Stimulated activated CD8-positive, alpha-beta memory T cell treated with anti-CD3 and anti-CD28 coated beads, Interleukin-15, amount 100 ng/mL, for 48 hours (primary cell): ENCODE results near the gene CNNM1.

Experiments used
- DNase-seq, 2 donors: peaks; one replicate each; pipeline ENCODE4 v3.0.0-alpha.2; 2020; ENCODE audit warnings: low read depth in 2 of 2

Gene CNNM1

DNA sequence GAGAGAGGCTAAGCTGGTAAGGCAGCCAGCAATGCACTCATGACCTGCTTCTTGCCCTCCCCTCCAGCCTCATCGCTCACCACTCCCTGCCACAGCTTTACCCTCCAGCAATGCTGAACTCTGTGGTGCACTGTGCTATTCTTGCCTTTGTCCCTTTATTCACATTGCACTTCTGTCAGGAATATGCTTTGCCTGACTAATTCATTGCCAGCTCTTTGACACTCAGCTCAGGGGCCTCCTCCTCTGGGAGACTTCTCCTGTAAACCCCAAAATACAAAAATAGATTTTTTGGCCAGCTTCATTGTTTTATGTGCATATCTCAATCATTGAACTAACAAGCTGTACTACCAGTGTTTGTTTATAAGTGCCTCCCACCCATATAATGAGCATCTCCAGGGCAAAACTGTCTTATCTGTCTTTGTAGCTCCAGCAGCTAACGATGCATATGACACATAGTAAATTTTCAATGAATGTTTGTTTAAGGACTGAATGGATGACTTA, 8.2 kb downstream of the CNNM1 start:
- DNase-seq: no peak

DNA sequence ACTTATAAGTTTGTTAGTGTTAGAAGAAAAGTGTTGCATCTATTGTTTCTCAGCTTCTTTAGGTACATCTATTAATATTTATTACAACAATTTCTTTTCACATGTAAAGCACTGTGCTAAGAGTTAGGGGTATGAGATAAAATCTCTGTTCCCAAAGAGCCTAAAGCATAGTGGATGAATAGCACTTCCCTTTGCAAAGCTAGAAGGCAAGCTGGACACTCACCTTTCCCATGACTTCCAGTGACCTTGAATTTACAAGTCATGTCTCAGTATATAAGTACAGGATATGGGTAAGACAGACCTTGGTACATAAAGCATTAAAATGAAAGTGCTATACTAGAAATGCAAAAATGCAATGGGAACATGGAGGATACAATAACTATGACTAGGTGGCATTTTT, 8.7 kb downstream of the CNNM1 start:
- DNase-seq: no peak

DNA sequence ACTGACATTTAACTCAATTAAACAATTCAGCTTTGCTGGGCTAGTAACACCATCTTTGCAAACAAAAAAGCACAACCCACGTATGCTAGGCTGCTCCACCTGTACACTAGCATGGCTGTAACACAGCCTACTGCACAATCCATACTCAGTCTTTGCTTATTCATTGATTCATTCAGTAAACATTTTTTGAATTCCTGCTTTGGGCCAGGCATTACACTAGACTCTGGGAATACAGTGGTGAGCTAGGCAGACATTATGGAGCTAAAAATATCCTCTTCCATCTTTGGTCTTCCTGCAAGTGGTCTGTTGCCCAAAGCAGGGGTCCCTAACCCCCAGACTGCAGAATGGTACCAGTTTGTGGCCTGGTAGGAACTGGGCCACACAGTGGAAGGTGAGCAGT, 9.9 kb downstream of the CNNM1 start:
- DNase-seq: no peak

DNA sequence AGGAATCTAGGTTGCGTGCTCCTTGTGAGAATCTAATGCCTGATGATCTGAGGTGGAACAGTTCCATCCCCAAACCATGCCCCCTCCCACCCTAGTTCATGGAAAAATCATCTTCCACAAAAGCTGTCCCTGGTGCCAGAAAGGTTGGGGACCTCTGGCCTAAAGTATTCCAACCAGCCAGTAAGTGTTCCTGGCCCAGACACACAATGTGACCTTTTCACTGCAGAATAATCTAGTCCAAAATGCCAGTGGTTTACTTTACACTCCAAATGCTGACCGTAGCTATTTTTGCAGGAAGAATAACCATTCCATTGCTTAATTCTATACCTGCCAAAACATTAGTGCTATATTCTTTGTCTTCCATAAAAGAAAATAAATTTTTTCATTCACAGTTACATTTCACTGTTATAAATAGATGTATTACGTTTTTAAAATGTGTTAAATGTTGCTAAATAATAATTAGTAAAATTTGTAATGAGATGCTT, 10.4 kb downstream of the CNNM1 start:
- DNase-seq: no peak

- no peak for DNase-seq
These were observed 11.5 kb downstream of the CNNM1 start for GRCh38 chr10:99340650-99341049.

GRCh38 chr10:99341248-99341647, 12.1 kb downstream of the CNNM1 start:
- no peak for DNase-seq

- DNase-seq: no peak
These were observed 12.8 kb downstream of the CNNM1 start for GRCh38 chr10:99341860-99342490.

DNA sequence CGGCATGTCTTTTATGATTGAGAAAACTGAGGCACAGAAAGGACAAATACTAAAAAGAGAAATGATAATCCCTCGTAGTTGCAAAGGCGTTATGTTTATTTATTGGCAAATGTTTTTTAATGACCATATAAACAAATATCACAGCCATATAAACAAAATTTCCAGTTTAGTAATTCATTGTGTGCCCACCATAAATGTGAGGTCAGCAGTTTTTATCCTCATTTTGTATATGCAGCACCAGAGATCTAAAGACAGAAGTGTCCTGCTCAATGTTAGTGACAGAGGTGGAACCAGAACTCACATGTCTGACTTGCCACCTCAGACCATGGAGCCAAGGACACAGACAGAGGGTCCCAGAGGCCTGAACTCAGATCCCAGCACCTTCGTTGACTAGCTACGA, 14.1 kb downstream of the CNNM1 start:
- DNase-seq: no peak

DNA sequence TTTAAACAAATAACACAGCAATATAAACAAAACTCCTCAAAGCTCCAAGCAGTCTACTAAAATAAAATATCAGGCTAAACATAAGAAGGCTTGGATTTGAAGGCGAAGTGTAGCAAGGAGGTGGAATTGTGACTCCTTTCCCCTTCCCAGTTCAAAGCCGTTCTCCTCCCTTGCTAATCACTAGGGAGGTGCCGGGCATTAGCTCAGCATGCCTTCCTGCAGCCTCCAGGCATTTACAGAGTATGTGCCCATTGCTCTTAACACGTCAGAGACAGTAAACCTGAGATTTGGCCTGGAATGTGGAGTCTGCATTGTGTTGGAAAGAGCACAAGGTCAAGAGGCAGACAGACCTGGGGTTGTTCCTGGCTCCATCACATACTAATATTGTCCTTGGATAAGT, 15.6 kb downstream of the CNNM1 start:
- no peak for DNase-seq

GRCh38 chr10:99345350-99345749, 16.2 kb downstream of the CNNM1 start:
- no peak for DNase-seq

DNA sequence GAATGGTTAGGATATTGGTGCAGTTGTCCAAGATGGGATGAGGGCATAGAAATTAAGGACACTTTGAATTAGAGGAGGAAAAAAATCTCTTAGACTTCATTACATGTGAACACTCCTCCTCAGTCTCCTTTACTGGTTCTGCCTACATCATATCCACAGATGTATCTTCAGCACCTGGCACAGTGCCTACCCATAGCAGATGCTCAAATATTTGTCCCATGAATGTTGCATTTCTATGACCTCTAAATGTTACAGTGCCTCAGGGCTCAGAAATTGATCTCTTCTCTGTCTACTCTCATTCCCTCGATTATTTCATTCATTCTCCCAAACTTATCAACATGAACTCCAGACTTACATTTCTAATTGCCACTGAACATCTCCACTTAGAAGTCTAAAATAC, 17.1 kb downstream of the CNNM1 start:
- DNase-seq: no peak

- no peak for DNase-seq
These were observed 18.5 kb downstream of the CNNM1 start for GRCh38 chr10:99347672-99348071.

- no peak for DNase-seq
These were observed 24.0 kb downstream of the CNNM1 start for GRCh38 chr10:99353182-99353581.

DNA sequence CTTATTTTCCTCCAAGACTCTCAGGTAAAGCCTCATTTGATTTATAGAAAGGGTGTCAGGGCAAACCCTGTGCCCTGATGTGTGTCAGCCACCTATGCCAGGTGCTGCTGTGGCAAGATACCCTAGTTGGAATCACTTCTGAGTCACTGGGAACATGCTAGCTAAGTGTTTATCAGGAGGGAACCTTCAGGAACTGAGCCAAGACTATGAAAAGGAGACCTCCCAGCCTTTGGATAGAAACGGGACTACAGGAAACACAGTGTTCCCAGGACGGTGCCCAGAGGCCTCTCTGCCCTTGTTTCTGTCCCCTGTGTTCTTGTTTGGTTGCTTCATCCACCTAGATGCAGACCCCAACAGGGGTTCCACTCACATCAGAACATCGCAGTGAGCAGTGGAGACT, 28.5 kb downstream of the CNNM1 start:
- DNase-seq: no peak

DNA sequence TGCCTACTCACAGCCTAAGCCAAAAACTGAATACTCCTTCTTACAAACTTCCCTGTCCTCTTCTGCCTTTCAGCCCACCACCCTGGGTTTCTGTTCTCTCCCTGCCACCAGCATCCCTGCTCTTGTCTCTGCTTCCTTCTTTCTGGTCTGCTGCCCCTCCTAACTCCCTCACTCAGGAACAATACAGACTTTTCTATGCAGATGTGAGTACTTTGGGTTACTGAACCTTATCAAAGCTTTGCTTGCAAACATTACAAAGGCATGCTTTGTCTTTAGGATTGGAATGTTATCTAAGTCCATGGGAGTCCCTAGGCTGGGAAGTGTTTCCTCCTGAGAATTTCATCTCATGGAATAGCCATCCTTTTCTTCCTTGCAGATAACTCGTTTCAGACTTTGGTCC, 28.9 kb downstream of the CNNM1 start:
- no peak for DNase-seq

- DNase-seq: no peak
These were observed 31.8 kb downstream of the CNNM1 start for GRCh38 chr10:99360934-99361333.

- DNase-seq: no peak
These were observed 35.0 kb downstream of the CNNM1 start for GRCh38 chr10:99364125-99364524.

GRCh38 chr10:99365311-99365710, 36.2 kb downstream of the CNNM1 start:
- no peak for DNase-seq

GRCh38 chr10:99365736-99366135, 36.6 kb downstream of the CNNM1 start:
- DNase-seq: no peak

DNA sequence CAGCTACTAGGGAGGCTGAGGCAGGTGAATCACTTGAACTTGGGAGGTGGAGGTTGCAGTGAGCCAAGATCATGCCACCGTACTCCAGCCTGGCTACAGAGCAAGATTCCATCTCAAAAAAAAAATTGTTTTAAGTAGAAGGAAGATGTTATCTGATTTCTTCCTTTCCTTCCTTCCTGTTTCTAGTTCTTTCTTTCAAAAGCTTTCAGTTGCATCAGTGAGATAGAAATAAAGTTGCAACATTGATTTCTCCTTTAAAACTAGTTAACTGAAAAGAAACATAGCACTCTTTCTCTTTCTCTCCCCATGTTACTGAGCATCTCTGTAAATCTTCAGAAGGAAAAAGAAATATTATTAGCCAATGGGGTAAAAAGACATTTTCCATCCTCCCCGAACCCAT, 37.5 kb downstream of the CNNM1 start:
- DNase-seq: no peak

DNA sequence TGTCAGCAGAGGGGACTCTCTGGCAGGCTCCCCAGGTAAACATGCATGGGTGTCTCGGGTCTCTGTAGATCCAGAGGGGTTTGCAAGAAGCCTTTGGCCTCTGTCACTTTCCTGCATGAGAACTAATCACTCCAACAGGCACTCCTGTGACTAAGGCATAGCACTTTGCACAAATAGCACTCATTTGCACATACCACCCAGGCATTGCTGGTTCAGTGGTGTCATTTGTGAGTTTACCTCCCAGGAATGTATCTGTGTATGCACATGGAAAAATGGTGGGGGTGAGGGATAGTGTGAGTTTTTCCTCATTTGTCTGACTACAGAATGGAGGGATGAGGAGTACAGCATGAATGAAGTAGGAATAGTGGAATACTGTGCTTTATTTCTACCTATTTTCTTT, 39.5 kb downstream of the CNNM1 start:
- no peak for DNase-seq

GRCh38 chr10:99369126-99369525, 40.0 kb downstream of the CNNM1 start:
- DNase-seq: no peak

DNA sequence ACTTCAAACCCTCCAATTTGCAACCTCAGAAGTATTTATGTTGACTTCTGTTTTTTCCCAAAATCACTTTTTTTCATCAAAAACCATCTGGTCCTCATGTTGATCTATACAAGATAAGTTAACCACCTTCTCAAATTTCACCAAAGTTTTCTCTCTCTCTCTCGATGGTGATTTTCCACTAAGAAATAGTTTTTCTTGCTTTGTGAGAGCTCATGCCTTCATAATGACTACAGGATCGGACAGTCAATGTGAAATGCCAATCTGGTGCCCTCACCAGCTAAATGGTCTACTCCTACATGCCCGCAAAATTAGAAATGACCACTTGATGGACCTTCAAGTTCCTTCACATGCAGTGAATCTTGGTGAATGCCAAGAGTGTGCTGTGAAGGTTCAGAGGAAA, 40.4 kb downstream of the CNNM1 start:
- no peak for DNase-seq

GRCh38 chr10:99370993-99371392, 41.8 kb downstream of the CNNM1 start:
- DNase-seq: no peak
